Thyroid gland (tissue), 4 donors: ENCODE measurements around the gene ANKRD40.

ENCODE experiments used
- CTCF ChIP-seq, 6 experiments: fragments of 200-600 bp in 3 of 6; fragments of 450-650 bp in 3 of 6; sonication (generic) in 3 of 6; IDR thresholded peaks; one replicate each; pipeline ENCODE4 v1.5.1; 2016 to 2019; ENCODE audit warnings: antibody characterized with exemption in 6 of 6, mild to moderate bottlenecking in 2 of 6, inconsistent platforms in 1 of 6, moderate library complexity in 1 of 6
- POLR2A ChIP-seq, 2 donors: fragments of 450-650 bp; IDR thresholded peaks; one replicate each; pipeline ENCODE4 v1.6.1; 2017; ENCODE audit warnings: antibody characterized with exemption in 2 of 2, mild to moderate bottlenecking in 2 of 2, moderate library complexity in 1 of 2

- TF ChIP-seq CTCF (IDR thresholded peaks at IDR 0.05), result no peak
- no peak for TF ChIP-seq POLR2A (IDR thresholded peaks at IDR 0.05)
Measured at GRCh38 chr17:50665838-50666237, 41.9 kb downstream of the ANKRD40 start.
